Tibial nerve (tissue), 4 donors: ENCODE measurements around the gene SIPA1L3.

Experiments used
- CTCF ChIP-seq, 5 experiments: fragments of 200-600 bp in 3 of 5; fragments of 450-650 bp in 2 of 5; sonication (generic) in 3 of 5; IDR thresholded peaks; one replicate each; pipeline ENCODE4 v1.5.1; 2016 to 2019; ENCODE audit warnings: antibody characterized with exemption in 5 of 5, mild to moderate bottlenecking in 3 of 5, moderate library complexity in 2 of 5
- EP300 ChIP-seq, 2 donors: sonication (generic); formaldehyde crosslinking; IDR thresholded peaks; one replicate each; pipeline ENCODE4 v1.6.1; 2017; ENCODE audit warnings: antibody characterized with exemption in 2 of 2, mild to moderate bottlenecking in 1 of 2
- POLR2A ChIP-seq, 2 donors: fragments of 450-650 bp; IDR thresholded peaks; one replicate each; pipeline ENCODE4 v1.6.1; 2017; ENCODE audit warnings: antibody characterized with exemption in 2 of 2, mild to moderate bottlenecking in 2 of 2, moderate library complexity in 2 of 2

GRCh38 chr19:37986048-37986750, 79.2 kb downstream of the SIPA1L3 start:
- TF ChIP-seq CTCF (IDR thresholded peaks at IDR 0.05) (no peak), POLR2A (IDR thresholded peaks at IDR 0.05) (no peak), EP300 (IDR thresholded peaks at IDR 0.05) (no peak)
